ENCODE measurements around the gene ATXN7L1. TPM values are rescaled to one million over a fixed set of nuclear protein-coding genes. Genes with fewer than 3 reads are reported as not detected.

ATXN7L1 gene
- total RNA-seq, 3 donors from 2014 or later (not counting 1 experiment from before 2014, with no cell fraction given), result 37.5 to 48.6 (median 47.9) TPM

GRCh38 chr7:105752671-105753275 is 123.6 kb downstream of the ATXN7L1 start:
- no peaks in the 10 kb centered on the region for H3K9me3 Mint-ChIP-seq

DNA sequence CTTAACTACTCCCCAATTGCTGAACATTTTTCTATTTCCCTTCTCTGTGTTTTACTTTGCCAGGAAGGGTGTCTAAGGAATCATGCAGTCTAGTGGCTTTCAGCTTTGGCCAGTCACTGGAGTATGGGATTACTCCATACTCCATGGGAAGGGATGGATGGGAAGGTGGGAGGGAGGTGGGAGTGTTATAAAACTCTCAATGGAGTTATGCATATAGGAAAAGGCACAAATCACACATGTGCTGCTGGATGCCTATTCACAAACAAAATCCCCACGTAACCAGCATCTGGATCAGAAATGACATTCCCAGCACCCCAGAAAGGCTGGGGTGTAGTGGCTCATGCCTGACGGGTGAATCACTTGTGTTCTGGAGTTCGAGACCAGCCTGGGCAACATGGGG is 125.3 kb downstream of the ATXN7L1 start:
- H3K4me3 Mint-ChIP-seq, result no peak overlapping the region
- intact Hi-C loops (cut with micrococcal nuclease), result no loop called here
- Histone ChIP-seq H3K4me1 (ENCODE audit: control insufficient read depth, insufficient read depth, low read length) (no peaks in the 10 kb centered on the region), H3K4me3 (ENCODE audit: low read length) (no peak overlapping the region), H3K9me3 (ENCODE audit: control insufficient read depth, insufficient read depth, low read length) (no peaks in the 10 kb centered on the region), H3K36me3 (ENCODE audit: control insufficient read depth, insufficient read depth, low read length) (peaks cover 2% of the 10 kb centered on the region), H3K27ac (ENCODE audit: low read length) (no peak overlapping the region), H3K27me3 (ENCODE audit: control insufficient read depth, insufficient read depth, low read length) (no peaks in the 10 kb centered on the region)
- no peaks in the 10 kb centered on the region for H3K36me3 Mint-ChIP-seq
- WGBS (ENCODE audit: insufficient coverage), result 90% methylated on average over 3 of the region's 3 CpGs
- DNase-seq (no peak), ATAC-seq (no peak)
- TF ChIP-seq CTCF (IDR thresholded peaks at IDR 0.05), result no peak
- no peaks in the 10 kb centered on the region for H3K9me3 Mint-ChIP-seq
- H3K4me1 Mint-ChIP-seq, result peaks cover 16 to 23% of the 10 kb centered on the region in 2 donors
- H3K27ac Mint-ChIP-seq, result no peak overlapping the region
- H3K27me3 Mint-ChIP-seq (ENCODE audit: low read depth in 2 of 2), result no peaks in the 10 kb centered on the region

More at GRCh38 chr7:105752671-105753275, 123.6 kb downstream of the ATXN7L1 start:
- Histone ChIP-seq H3K4me1 (ENCODE audit: control insufficient read depth, insufficient read depth, low read length) (no peaks in the 10 kb centered on the region), H3K27me3 (ENCODE audit: control insufficient read depth, insufficient read depth, low read length) (no peaks in the 10 kb centered on the region), H3K4me3 (ENCODE audit: low read length) (no peak overlapping the region), H3K9me3 (ENCODE audit: control insufficient read depth, insufficient read depth, low read length) (no peaks in the 10 kb centered on the region), H3K27ac (ENCODE audit: low read length) (no peak overlapping the region), H3K36me3 (ENCODE audit: control insufficient read depth, insufficient read depth, low read length) (peaks cover 2% of the 10 kb centered on the region)
- DNase-seq (no peak), ATAC-seq (no peak)
- TF ChIP-seq CTCF (IDR thresholded peaks at IDR 0.05), result no peak
- H3K36me3 Mint-ChIP-seq, result no peaks in the 10 kb centered on the region
- 91% methylated on average over 4 of the region's 5 CpGs for WGBS (ENCODE audit: insufficient coverage)
- H3K4me1 Mint-ChIP-seq, result peaks cover 11 to 17% of the 10 kb centered on the region in 2 donors
- no peak overlapping the region for H3K4me3 Mint-ChIP-seq
- intact Hi-C loops (cut with micrococcal nuclease), result no loop called here
- H3K27ac Mint-ChIP-seq, result no peak overlapping the region
- H3K27me3 Mint-ChIP-seq (ENCODE audit: low read depth in 2 of 2), result no peaks in the 10 kb centered on the region

DNA sequence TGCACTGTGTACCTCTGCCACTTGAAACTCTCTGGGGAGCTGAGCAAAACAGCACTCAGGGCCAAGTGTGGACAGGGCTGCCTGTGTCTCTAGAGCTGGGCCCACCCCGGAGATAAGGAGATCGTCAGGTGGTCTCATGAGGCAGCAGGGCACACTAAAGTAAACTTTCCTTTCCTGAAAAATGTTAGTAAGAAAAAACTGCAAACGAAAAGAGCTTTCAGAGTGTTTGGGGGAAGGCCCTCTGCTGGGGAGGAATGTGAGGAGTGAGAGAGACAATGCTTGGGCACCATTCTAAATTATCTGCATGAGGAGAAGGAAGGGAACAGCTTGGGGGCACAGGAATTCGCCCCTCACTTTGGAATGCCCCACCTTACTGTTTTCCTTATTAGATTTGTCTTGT is 127.7 kb downstream of the ATXN7L1 start:
- 86% methylated on average over 4 of the region's 4 CpGs for WGBS (ENCODE audit: insufficient coverage)
- peaks cover 16 to 19% of the 10 kb centered on the region in 2 donors for H3K4me1 Mint-ChIP-seq
- intact Hi-C loops (cut with micrococcal nuclease), result no loop called here

More for the DNA sequence above, 127.7 kb downstream of the ATXN7L1 start:
- no peaks in the 10 kb centered on the region for H3K4me1 ChIP-seq (ENCODE audit: control insufficient read depth, insufficient read depth, low read length)
- H3K27me3 ChIP-seq (ENCODE audit: control insufficient read depth, insufficient read depth, low read length), result no peaks in the 10 kb centered on the region
- TF ChIP-seq CTCF (IDR thresholded peaks at IDR 0.05), result no peak
- DNase-seq (no peak), ATAC-seq (no peak)
- no peaks in the 10 kb centered on the region for H3K9me3 Mint-ChIP-seq
- no peak overlapping the region for H3K4me3 Mint-ChIP-seq
- peaks cover 2% of the 10 kb centered on the region for H3K36me3 ChIP-seq (ENCODE audit: control insufficient read depth, insufficient read depth, low read length)
- no peak overlapping the region for H3K4me3 ChIP-seq (ENCODE audit: low read length)
- H3K27ac Mint-ChIP-seq, result no peak overlapping the region
- H3K27me3 Mint-ChIP-seq (ENCODE audit: low read depth in 2 of 2), result no peaks in the 10 kb centered on the region
- H3K9me3 ChIP-seq (ENCODE audit: control insufficient read depth, insufficient read depth, low read length), result no peaks in the 10 kb centered on the region
- no peaks in the 10 kb centered on the region for H3K36me3 Mint-ChIP-seq
- H3K27ac ChIP-seq (ENCODE audit: low read length), result no peak overlapping the region

Measured in natural killer cell (primary cell).